HepG2 (cell line): Measurements from ENCODE around the gene SECISBP2L. TPM values are rescaled to one million over a fixed set of nuclear protein-coding genes. Genes with fewer than 3 reads are reported as not detected.

ENCODE experiments used
- ATAC-seq: fragments of 200-7000 bp; cut with Tn5 transposase; 3 replicates; pipeline ENCODE4 v1.9.1; 2020; ENCODE audit warnings: mild to moderate bottlenecking, moderate library complexity
- BruUV-seq: library from RNA; stranded (reverse); fragments of 400-500 nt; replicated peaks from 2 replicates; lab custom pipeline; 2021; lab: Mats Ljungman, UMichigan
- CTCF ChIA-PET: fragments of 300-600 bp; formaldehyde crosslinking; extraction: SDS; loops from one replicate; lab custom pipeline; 2021; ENCODE audit warnings: low total read pairs, inconsistent platforms, low intra/inter-chr PET ratio; lab: Yijun Ruan, JAX
- POLR2A ChIA-PET: fragments of 350-600 bp; sonication (Branson Sonifier 250); formaldehyde crosslinking; loops from one replicate; lab custom pipeline; 2020; ENCODE audit warnings: antibody characterized with exemption, inconsistent platforms; lab: Yijun Ruan, JAX
- DNase-seq: peaks from one replicate; pipeline ENCODE4 v3.0.0-alpha.2; 2015; ENCODE audit warnings: low spot score
- FAIRE-seq: peaks from 3 replicates; lab custom pipeline; 2011; peaks lifted over from hg19 to GRCh38; lab: Jason Lieb, UNC
- H2AFZ ChIP-seq: one replicate; pipeline ENCODE4 v1.6.1; 2011; ENCODE audit warnings: low read length, inconsistent platforms
- H3K27ac ChIP-seq: fragments of 300-600 bp; 3 replicates; pipeline ENCODE4 v1.8.0; 2011; ENCODE audit warnings: mixed run types, mild to moderate bottlenecking, mixed read lengths, low read length, inconsistent platforms; ENCODE audit not compliant: insufficient read depth; ENCODE audit errors: extremely low read length
- H3K27me3 ChIP-seq, 2 experiments: fragments of 200-600 bp in 1 of 2; 2 replicates in 1 of 2; 3 replicates in 1 of 2; pipeline versions ENCODE4 v1.6.0 to v1.8.0; 2011; ENCODE audit warnings: low read length in 2 of 2, mild to moderate bottlenecking in 2 of 2, moderate library complexity in 2 of 2, inconsistent platforms in 1 of 2; ENCODE audit not compliant: insufficient read depth in 2 of 2, control insufficient read depth in 1 of 2
- H3K36me3 ChIP-seq, 2 experiments: fragments of 200-600 bp in 1 of 2; replicated peaks in 1 of 2; 2 replicates in 1 of 2; 3 replicates in 1 of 2; pipeline versions ENCODE4 v1.5.1 to v1.8.0; 2011; ENCODE audit warnings: low read length in 2 of 2, inconsistent platforms in 1 of 2; ENCODE audit not compliant: insufficient read depth in 2 of 2, control insufficient read depth in 1 of 2
- H3K4me1 ChIP-seq: 2 replicates; pipeline ENCODE4 v1.5.1; 2012; ENCODE audit warnings: low read length, inconsistent platforms; ENCODE audit not compliant: insufficient read depth
- H3K4me2 ChIP-seq: 2 replicates; pipeline ENCODE4 v1.6.0; 2011; ENCODE audit warnings: low read depth, low read length, inconsistent platforms
- H3K4me3 ChIP-seq, 3 experiments: fragments of 200-600 bp in 1 of 3; sonication (generic), shearing (Covaris generic) in 1 of 3; replicated peaks in 1 of 3; 2 replicates each; pipeline ENCODE4 v1.5.1; 2011 to 2016; ENCODE audit warnings: low read length in 3 of 3, inconsistent platforms in 2 of 3, low read depth in 2 of 3, mild to moderate bottlenecking in 2 of 3, control low read depth in 1 of 3, mixed read lengths in 1 of 3; ENCODE audit not compliant: insufficient read depth in 1 of 3
- H3K79me2 ChIP-seq: one replicate; pipeline ENCODE4 v1.6.1; 2011; ENCODE audit warnings: low read length, inconsistent platforms; ENCODE audit not compliant: insufficient read depth
- H3K9ac ChIP-seq: 2 replicates; pipeline ENCODE4 v1.6.0; 2011; ENCODE audit warnings: mild to moderate bottlenecking, low read depth, low read length, inconsistent platforms; ENCODE audit not compliant: insufficient read depth
- H3K9me3 ChIP-seq: 2 replicates; pipeline ENCODE4 v1.5.1; 2012; ENCODE audit warnings: mild to moderate bottlenecking, low read length
- H4K20me1 ChIP-seq: 2 replicates; pipeline ENCODE4 v1.6.0; 2011; ENCODE audit warnings: inconsistent platforms, mild to moderate bottlenecking, low read length, moderate library complexity; ENCODE audit not compliant: insufficient read depth
- DMAP1 ChIP-seq: IDR thresholded peaks from 2 replicates; pipeline ENCODE4 v1.6.1; 2016
- TEAD3 ChIP-seq: optimal IDR thresholded peaks from 2 replicates; pipeline ENCODE3; 2016; ENCODE audit warnings: borderline replicate concordance
- THRA ChIP-seq: sonication (generic); formaldehyde crosslinking; IDR thresholded peaks from 2 replicates; pipeline ENCODE4 v1.4.0; 2020; ENCODE audit warnings: missing genetic modification reagents, borderline replicate concordance
- U2AF2 ChIP-seq: fragments of 200-400 bp; formaldehyde crosslinking; IDR thresholded peaks from 2 replicates; pipeline ENCODE4 v1.6.1; 2017; ENCODE audit warnings: low read depth, mild to moderate bottlenecking, low read length
- ZNF292 ChIP-seq: sonication (generic); formaldehyde crosslinking; IDR thresholded peaks from 2 replicates; pipeline ENCODE4 v1.8.1; 2022; ENCODE audit warnings: mild to moderate bottlenecking, low read depth, missing genetic modification reagents, borderline replicate concordance
- ZNF350 ChIP-seq: sonication (generic); formaldehyde crosslinking; IDR thresholded peaks from 2 replicates; pipeline ENCODE4 v1.4.0; 2020; ENCODE audit warnings: mild to moderate bottlenecking, low read depth, missing genetic modification reagents, borderline replicate concordance
- ZNF512 ChIP-seq: sonication (generic); formaldehyde crosslinking; IDR thresholded peaks from 2 replicates; pipeline ENCODE4 v1.4.0; 2020; ENCODE audit warnings: mild to moderate bottlenecking, missing genetic modification reagents
- ZNF564 ChIP-seq: sonication (generic); formaldehyde crosslinking; IDR thresholded peaks from 2 replicates; pipeline ENCODE4 v1.8.1; 2023; ENCODE audit warnings: mild to moderate bottlenecking, missing genetic modification reagents
- ZNF777 ChIP-seq: sonication (generic); formaldehyde crosslinking; IDR thresholded peaks from 2 replicates; pipeline ENCODE4 v1.4.0; 2020; ENCODE audit warnings: missing genetic modification reagents
- WGBS: methylation state at CpG from one replicate; pipeline ENCODE4 v1.1.6; 2017; ENCODE audit warnings: low lambda C conversion rate; 5-methylcytosine and 5-hydroxymethylcytosine counted together
- in situ Hi-C: cut with HindIII; loops from 2 replicates; pipeline ENCODE4 v1.10.0; 2017; ENCODE audit warnings: low pct_unique_long_range_greater_than_20kb; ENCODE audit not compliant: extremely low pct_ligation_motif_present
- intact Hi-C: fragments of 100-400 bp; cut with micrococcal nuclease; formaldehyde crosslinking; loops from one replicate; pipeline ENCODE4 v1.10.0; 2022; ENCODE audit not compliant: unreplicated experiment
- polyA plus RNA-seq, 8 experiments: library from polyadenylated mRNA; depleted of rRNA in 3 of 8; stranded (reverse) in 7 of 8; unstranded in 1 of 8; fragments of >200 nt; fragmentation: Illumina TruSeq in 4 of 8; extraction: Trizol in 4 of 8; gene quantifications; 2 replicates each; pipeline versions ENCODE4 v1.2.1 to v1.2.3, GENCODE V29; 2011 to 2016; ENCODE audit warnings: low read depth in 4 of 8, missing spikeins in 1 of 8, mixed read lengths in 1 of 8; ENCODE audit not compliant: insufficient read depth in 1 of 8
- total RNA-seq, 5 experiments: library from RNA; depleted of rRNA; stranded (reverse); fragments of >200 nt; fragmentation: Illumina TruSeq; extraction: Trizol; gene quantifications; 2 replicates each; pipeline ENCODE4 v1.2.3, GENCODE V29; 2016; ENCODE audit warnings: low read depth in 1 of 5

The SECISBP2L gene
- total and polyA plus RNA-seq, 2 of the 13 experiments (the other 11 are each of a cell fraction or from before 2014, with no cell fraction given): 13.9 to 15.6 TPM

- no peak for TF ChIP-seq U2AF2
Measured at GRCh38 chr15:48981941-48982340, 64.3 kb downstream of the SECISBP2L start (continued).

- no peaks in the 10 kb centered on the region for H3K79me2 ChIP-seq
- FAIRE-seq: no peak
- peaks cover 29% of the 10 kb centered on the region for H3K4me1 ChIP-seq
- no peaks in the 10 kb centered on the region for H3K9me3 ChIP-seq
- DNase-seq: no peak
- no peak overlapping the region for H3K4me3 ChIP-seq
- POLR2A ChIA-PET: no interaction called here
- in situ Hi-C loops: no loop called here
- no peak for ATAC-seq
- no peak overlapping the region for H3K9ac ChIP-seq
- H3K4me2 ChIP-seq: no peak overlapping the region
- peaks cover 0 to 12% of the 10 kb centered on the region in 2 experiments; a peak in 1 of 5 replicates for H3K27me3 ChIP-seq
- no peak overlapping the region for H2AFZ ChIP-seq
- CTCF ChIA-PET: no interaction called here
- no peaks in the 10 kb centered on the region for H3K36me3 ChIP-seq
- H4K20me1 ChIP-seq: no peaks in the 10 kb centered on the region
- intact Hi-C loops: no loop called here
- BruUV-seq: no TSS peak
- peak; percentile 78; the same call in 1 of the 2 replicates for TF ChIP-seq THRA (CRISPR knock-in tag)
- no peak for TF ChIP-seq ZNF564
- TF ChIP-seq, all 625 proteins: peak for 1
- no peak overlapping the region for H3K27ac ChIP-seq
- 59% methylated on average over 2 of the region's 2 CpGs for WGBS
Measured at GRCh38 chr15:48978638-48979037, 67.6 kb downstream of the SECISBP2L start.

GRCh38 chr15:48976444-48977088 is 69.7 kb downstream of the SECISBP2L start:
- no peaks in the 10 kb centered on the region for H3K36me3 ChIP-seq
- in situ Hi-C loops (no loop called here), intact Hi-C loops (loop anchor here (2.0 kb wide), 1 partner anchor 170 kb away; no protein-coding TSS in a partner anchor)
- peak; percentile 71 for ATAC-seq
- peak overlapping the region; percentile 69 to 80 (median 71) for H3K4me3 ChIP-seq
- peak; percentile 8 for FAIRE-seq
- H3K27ac ChIP-seq: peak overlapping the region; percentile 51
- peak overlapping the region; percentile 73 for H3K9ac ChIP-seq
- DNase-seq: peak; percentile 45
- no peaks in the 10 kb centered on the region for H3K79me2 ChIP-seq
- H2AFZ ChIP-seq: peak overlapping the region; percentile 97
- peaks cover 18% of the 10 kb centered on the region for H3K4me1 ChIP-seq
- no TSS peak for BruUV-seq
- H3K9me3 ChIP-seq: no peaks in the 10 kb centered on the region
- WGBS: 7% methylated on average over 7 of the region's 17 CpGs
- POLR2A ChIA-PET: interaction anchor here (0.8 to 2.0 kb wide), 4 partner anchors 70 to 193 kb away, joined by 3 to 10 read pairs (median 6); partner anchors contain the start of genes CEP152, GALK2 and SECISBP2L
- no peaks in the 10 kb centered on the region for H4K20me1 ChIP-seq
- peaks cover 3 to 12% of the 10 kb centered on the region in 2 experiments; a peak in 3 of 5 replicates for H3K27me3 ChIP-seq
- peak overlapping the region; percentile 98 for H3K4me2 ChIP-seq
- CTCF ChIA-PET: no interaction called here
- no peak for TF ChIP-seq ZNF292 (CRISPR knock-in tag)
- peak; percentile 5 for TF ChIP-seq TEAD3 (CRISPR knock-in tag)
- no peak for TF ChIP-seq ZNF777 (CRISPR knock-in tag)
- TF ChIP-seq ZNF512 (CRISPR knock-in tag): no peak
- TF ChIP-seq DMAP1: peak; percentile 55; the same call in 1 of the 2 replicates
- TF ChIP-seq ZNF350 (CRISPR knock-in tag): peak; percentile 57; the same call in 1 of the 2 replicates
